Kidney epithelial cell (primary cell): ENCODE measurements around the gene CLMN. TPM values are rescaled to one million over a fixed set of nuclear protein-coding genes. Genes with fewer than 3 reads are reported as not detected.

Experiments used
- DNase-seq: peaks from one replicate; pipeline ENCODE4 v3.0.0-alpha.2; 2010; ENCODE audit warnings: low read depth
- H3K27me3 ChIP-seq: 2 replicates; pipeline ENCODE4 v1.6.0; 2011; ENCODE audit warnings: low read length; ENCODE audit not compliant: control insufficient read depth, insufficient read depth
- H3K36me3 ChIP-seq: 2 replicates; pipeline ENCODE4 v1.5.1; 2011; ENCODE audit warnings: low read length; ENCODE audit not compliant: control insufficient read depth, insufficient read depth
- H3K4me3 ChIP-seq: 2 replicates; pipeline ENCODE4 v1.5.1; 2011; ENCODE audit warnings: low read depth, mild to moderate bottlenecking, control low read depth, low read length
- CTCF ChIP-seq: IDR thresholded peaks from 2 replicates; pipeline ENCODE4 v1.5.1; 2011; ENCODE audit warnings: mild to moderate bottlenecking, moderate library complexity, low read length, control low read depth, inconsistent platforms; ENCODE audit not compliant: insufficient read depth, poor library complexity, severe bottlenecking
- total RNA-seq: library from RNA; depleted of rRNA; stranded (reverse); fragments of >200 nt; gene quantifications from 2 replicates; pipeline ENCODE4 v1.2.3, GENCODE V29; 2015

Gene CLMN
- total RNA-seq, 1 donor from 2014 or later, result 9.8 TPM

GRCh38 chr14:95252219-95252618, 67.5 kb downstream of the CLMN start:
- H3K27me3 ChIP-seq, result no peaks in the 10 kb centered on the region
- DNase-seq, result no peak
- H3K4me3 ChIP-seq, result no peak overlapping the region
- H3K36me3 ChIP-seq, result no peaks in the 10 kb centered on the region
- no peak for TF ChIP-seq CTCF

- no peak for TF ChIP-seq CTCF
- no peaks in the 10 kb centered on the region for H3K36me3 ChIP-seq
- no peaks in the 10 kb centered on the region for H3K27me3 ChIP-seq
- no peak for DNase-seq
- H3K4me3 ChIP-seq, result no peak overlapping the region
Observed at GRCh38 chr14:95250936-95251335, 68.8 kb downstream of the CLMN start.

GRCh38 chr14:95250140-95250769, 69.5 kb downstream of the CLMN start:
- H3K27me3 ChIP-seq, result no peaks in the 10 kb centered on the region
- DNase-seq, result no peak
- no peaks in the 10 kb centered on the region for H3K36me3 ChIP-seq
- no peak overlapping the region for H3K4me3 ChIP-seq
- no peak for TF ChIP-seq CTCF

- no peaks in the 10 kb centered on the region for H3K27me3 ChIP-seq
- H3K4me3 ChIP-seq, result no peak overlapping the region
- no peaks in the 10 kb centered on the region for H3K36me3 ChIP-seq
- no peak for DNase-seq
- TF ChIP-seq CTCF, result no peak
Observed at GRCh38 chr14:95248432-95248831, 71.3 kb downstream of the CLMN start.

GRCh38 chr14:95246870-95247269, 72.8 kb downstream of the CLMN start:
- H3K4me3 ChIP-seq, result no peak overlapping the region
- H3K36me3 ChIP-seq, result no peaks in the 10 kb centered on the region
- DNase-seq, result no peak
- TF ChIP-seq CTCF, result no peak
- no peaks in the 10 kb centered on the region for H3K27me3 ChIP-seq

GRCh38 chr14:95245334-95245733, 74.4 kb downstream of the CLMN start:
- TF ChIP-seq CTCF, result no peak
- no peak for DNase-seq
- Histone ChIP-seq H3K4me3 (no peak overlapping the region), H3K36me3 (no peaks in the 10 kb centered on the region), H3K27me3 (no peaks in the 10 kb centered on the region)
